A549 (cell line): ENCODE results near the gene TRIM27. TPM values are rescaled to one million over a fixed set of nuclear protein-coding genes. Genes with fewer than 3 reads are reported as not detected.

Experiments used
- ATAC-seq, 2 experiments: fragments of 200-7000 bp in 1 of 2; fragments of >200 bp in 1 of 2; cut with Nextera tagmentation in 1 of 2; cut with Tn5 transposase in 1 of 2; 3 replicates each; pipeline versions ENCODE4 v1.8.0 to v1.9.1; 2018 to 2020; ENCODE audit warnings: mild to moderate bottlenecking in 1 of 2, moderate library complexity in 1 of 2
- CTCF ChIA-PET: fragments of 300-600 bp; sonication (Branson Sonifier 250); formaldehyde crosslinking; extraction: SDS; loops from one replicate; lab custom pipeline; 2021; ENCODE audit warnings: antibody characterized with exemption, inconsistent platforms; lab: Yijun Ruan, JAX
- POLR2A ChIA-PET: fragments of 350-600 bp; formaldehyde crosslinking; extraction: SDS; loops from one replicate; lab custom pipeline; 2021; ENCODE audit warnings: antibody characterized with exemption, inconsistent platforms; lab: Yijun Ruan, JAX
- DNase-seq, 2 experiments: peaks; one replicate each; pipeline versions ENCODE4 v3.0.0 to v3.0.0-alpha.2; 2011 to 2016; ENCODE audit warnings: low read depth in 1 of 2, low spot score in 1 of 2
- FAIRE-seq: peaks from 2 replicates; lab custom pipeline; 2011; peaks lifted over from hg19 to GRCh38; lab: Jason Lieb, UNC
- H3K27ac ChIP-seq, 2 experiments: fragments of >200 bp; sonication (Bioruptor Twin); formaldehyde crosslinking; 3 replicates each; pipeline ENCODE4 v1.5.1; 2016 to 2017
- H3K4me1 ChIP-seq: fragments of >200 bp; sonication (Bioruptor Twin); formaldehyde crosslinking; 3 replicates; pipeline ENCODE4 v1.6.1; 2016
- H3K4me2 ChIP-seq: fragments of >200 bp; sonication (Bioruptor Twin); formaldehyde crosslinking; 3 replicates; pipeline ENCODE4 v1.6.1; 2016
- H3K4me3 ChIP-seq: fragments of >200 bp; sonication (Bioruptor Twin); formaldehyde crosslinking; 3 replicates; pipeline ENCODE4 v1.5.1; 2016
- H3K9me3 ChIP-seq: fragments of >200 bp; sonication (Bioruptor Twin); formaldehyde crosslinking; 3 replicates; pipeline ENCODE4 v1.6.1; 2016
- BHLHE40 ChIP-seq: IDR thresholded peaks from 2 replicates; pipeline ENCODE4 v1.6.1; 2012; ENCODE audit warnings: low read depth, low read length, inconsistent platforms
- CEBPB ChIP-seq, 2 experiments: fragments of >200 bp in 1 of 2; sonication (Bioruptor Twin) in 1 of 2; formaldehyde crosslinking in 1 of 2; IDR thresholded peaks; 2 replicates each; pipeline ENCODE4 v1.6.1; 2012 to 2016
- EHMT2 ChIP-seq: fragments of 200-600 bp; sonication (generic); IDR thresholded peaks from 2 replicates; pipeline ENCODE4 v1.6.1; 2016; ENCODE audit warnings: antibody characterized with exemption, low read depth, mild to moderate bottlenecking, moderate library complexity
- ELK1 ChIP-seq: fragments of 150-350 bp; IDR thresholded peaks from 2 replicates; pipeline ENCODE4 v1.6.1; 2014; ENCODE audit warnings: low read depth, mild to moderate bottlenecking, low read length
- ESRRA ChIP-seq: fragments of 150-350 bp; IDR thresholded peaks from 2 replicates; pipeline ENCODE4 v1.6.1; 2014; ENCODE audit warnings: mild to moderate bottlenecking, low read length, borderline replicate concordance
- FOSB ChIP-seq: fragments of 250-450 bp; sonication (Bioruptor Pico); IDR thresholded peaks from 2 replicates; pipeline ENCODE4 v1.5.0; 2020; ENCODE audit warnings: mild to moderate bottlenecking, moderate library complexity
- FOXS1 ChIP-seq: fragments of 250-450 bp; sonication (Bioruptor Pico); IDR thresholded peaks from 2 replicates; pipeline ENCODE4 v1.5.0; 2020; ENCODE audit warnings: mild to moderate bottlenecking, moderate library complexity
- HDAC2 ChIP-seq: fragments of 200-600 bp; sonication (generic); IDR thresholded peaks from 2 replicates; pipeline ENCODE4 v1.6.1; 2016
- HMGXB4 ChIP-seq: fragments of 250-450 bp; sonication (Bioruptor Pico); IDR thresholded peaks from 2 replicates; pipeline ENCODE4 v1.5.0; 2021; ENCODE audit warnings: mild to moderate bottlenecking, moderate library complexity, borderline replicate concordance
- HOXA7 ChIP-seq: fragments of 250-450 bp; sonication (Bioruptor Pico); IDR thresholded peaks from 2 replicates; pipeline ENCODE4 v1.5.0; 2020; ENCODE audit warnings: mild to moderate bottlenecking, moderate library complexity
- JUNB ChIP-seq: fragments of >200 bp; sonication (Bioruptor Twin); formaldehyde crosslinking; IDR thresholded peaks from 2 replicates; pipeline ENCODE4 v1.6.1; 2016
- KDM1A ChIP-seq: fragments of 200-600 bp; sonication (generic); IDR thresholded peaks from 2 replicates; pipeline ENCODE4 v1.6.1; 2016; ENCODE audit warnings: low read depth, mild to moderate bottlenecking
- MAFK ChIP-seq: fragments of 450-650 bp; IDR thresholded peaks from 2 replicates; pipeline ENCODE4 v1.6.1; 2014; ENCODE audit not compliant: partially characterized antibody
- MAX ChIP-seq: IDR thresholded peaks from 2 replicates; pipeline ENCODE4 v1.6.1; 2012
- NFE2L2 ChIP-seq: fragments of 150-350 bp; conservative IDR thresholded peaks from 2 replicates; pipeline ENCODE4 v1.6.1; 2014; ENCODE audit warnings: low read length
- NR3C1 ChIP-seq: fragments of >200 bp; sonication (Bioruptor Twin); formaldehyde crosslinking; IDR thresholded peaks from 3 replicates; pipeline ENCODE4 v1.6.1; 2017
- RARB ChIP-seq: fragments of 250-450 bp; sonication (Bioruptor Pico); IDR thresholded peaks from 2 replicates; pipeline ENCODE4 v1.8.0; 2021; ENCODE audit warnings: mild to moderate bottlenecking, moderate library complexity
- REST ChIP-seq: fragments of 200-600 bp; sonication (generic); IDR thresholded peaks from 2 replicates; pipeline ENCODE4 v1.6.1; 2016; ENCODE audit warnings: antibody characterized with exemption, mild to moderate bottlenecking, moderate library complexity
- RFX5 ChIP-seq: fragments of 450-650 bp; IDR thresholded peaks from 2 replicates; pipeline ENCODE4 v1.7.1; 2014; ENCODE audit warnings: antibody characterized with exemption, mild to moderate bottlenecking, moderate library complexity
- ZC3H11A ChIP-seq: fragments of 450-650 bp; IDR thresholded peaks from 2 replicates; pipeline ENCODE4 v1.6.1; 2014; ENCODE audit warnings: antibody characterized with exemption, mild to moderate bottlenecking
- ZFP36 ChIP-seq: fragments of 450-650 bp; IDR thresholded peaks from 2 replicates; pipeline ENCODE4 v1.6.1; 2014; ENCODE audit warnings: borderline replicate concordance; ENCODE audit not compliant: partially characterized antibody
- WGBS: methylation state at CpG from one replicate; pipeline ENCODE4 v1.1.6; 2017; ENCODE audit errors: missing lambda C conversion rate; 5-methylcytosine and 5-hydroxymethylcytosine counted together
- polyA plus RNA-seq, 4 experiments: library from polyadenylated mRNA; depleted of rRNA in 3 of 4; stranded (reverse); fragments of >200 nt; fragmentation: RNase III in 1 of 4; extraction: RNeasy Plus Mini Kit Qiagen cat#74134 plus additional on column Dnase treatment in 1 of 4; gene quantifications; 2 replicates in 3 of 4; 3 replicates in 1 of 4; pipeline ENCODE4 v1.2.3, GENCODE V29; 2011 to 2017
- TF ChIP-seq, protein P1 (sequence below): fragments of 450-650 bp; IDR thresholded peaks from 2 replicates; pipeline ENCODE4 v1.6.1; 2014; ENCODE audit warnings: antibody characterized with exemption

The TRIM27 gene
- polyA plus RNA-seq, 2 of the 4 experiments (the other 2 are of a cell fraction), result 27.8 to 50.1 TPM

- no peak for TF ChIP-seq REST
- TF ChIP-seq ZC3H11A, result no peak
- TF ChIP-seq HMGXB4 (CRISPR knock-in tag), result no peak
- TF ChIP-seq NR3C1, result no peak
- TF ChIP-seq MAX, result peak; percentile 57
- no peak for TF ChIP-seq HDAC2
- no peak for TF ChIP-seq RARB
- no peak for TF ChIP-seq KDM1A
- no peak for TF ChIP-seq FOXS1 (CRISPR knock-in tag)
- TF ChIP-seq ZFP36, result no peak
- no peak for TF ChIP-seq BHLHE40
- TF ChIP-seq ESRRA, result 0 out of 2 replicates have a peak, but pooled peaks have one; percentile 21
- TF ChIP-seq MAFK, result no peak
- no peak for TF ChIP-seq NFE2L2
Observed at GRCh38 chr6:28940858-28941683, 17.3 kb upstream of the TRIM27 start (continued).

DNA sequence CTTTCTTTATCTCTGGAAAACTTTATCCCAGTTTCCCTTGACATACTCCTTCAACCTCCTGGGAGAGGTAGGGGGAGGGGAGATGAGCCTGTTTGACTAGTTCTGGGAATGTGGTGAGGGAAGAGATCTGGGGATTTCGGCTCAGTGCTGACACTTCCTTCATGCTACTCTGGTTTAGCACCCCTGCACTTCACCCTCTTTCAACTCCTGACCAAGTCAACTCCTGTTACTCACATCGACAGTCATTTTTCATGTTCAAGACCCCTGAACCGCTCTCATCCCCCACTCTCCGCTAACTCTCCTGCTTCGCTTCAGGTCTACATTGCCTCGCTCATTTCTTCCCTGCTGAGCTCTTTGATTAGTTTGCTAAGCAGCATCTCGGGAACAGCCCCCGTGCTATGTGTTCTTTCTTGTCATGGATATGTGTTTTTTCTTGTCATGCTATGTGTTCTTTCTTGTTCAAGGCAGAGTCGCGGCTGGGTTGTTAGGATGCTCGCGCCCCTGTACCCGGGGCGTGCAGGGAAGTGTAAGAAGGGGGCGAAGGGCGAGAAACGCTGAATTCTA, 16.6 kb upstream of the TRIM27 start:
- POLR2A ChIA-PET, result interaction anchor here (1.0 to 2.4 kb wide), 5 partner anchors 16 to 103 kb away, joined by 4 to 13 read pairs (median 7); partner anchors contain the start of gene TRIM27
- 1% methylated on average over 17 of the region's 17 CpGs for WGBS

More for the DNA sequence above, 16.6 kb upstream of the TRIM27 start:
- H3K4me3 ChIP-seq, result peak overlapping the region; percentile 55
- peaks cover 9% of the 10 kb centered on the region; the same call in 1 of the 3 replicates for H3K4me1 ChIP-seq
- no peak for FAIRE-seq
- CTCF ChIA-PET, result interaction anchor here (0.8 to 2.7 kb wide), 3 partner anchors 17 to 103 kb away, joined by 3 to 14 read pairs (median 7); partner anchors contain the start of gene TRIM27
- ATAC-seq, result peak; percentile 49
- H3K9me3 ChIP-seq, result no peaks in the 10 kb centered on the region
- no peak for TF ChIP-seq RFX5
- no peak for TF ChIP-seq REST
- TF ChIP-seq, protein P1, sequence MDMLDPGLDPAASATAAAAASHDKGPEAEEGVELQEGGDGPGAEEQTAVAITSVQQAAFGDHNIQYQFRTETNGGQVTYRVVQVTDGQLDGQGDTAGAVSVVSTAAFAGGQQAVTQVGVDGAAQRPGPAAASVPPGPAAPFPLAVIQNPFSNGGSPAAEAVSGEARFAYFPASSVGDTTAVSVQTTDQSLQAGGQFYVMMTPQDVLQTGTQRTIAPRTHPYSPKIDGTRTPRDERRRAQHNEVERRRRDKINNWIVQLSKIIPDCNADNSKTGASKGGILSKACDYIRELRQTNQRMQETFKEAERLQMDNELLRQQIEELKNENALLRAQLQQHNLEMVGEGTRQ, result no peak
- no peak for TF ChIP-seq ELK1
- no peak for TF ChIP-seq EHMT2
- no peak for TF ChIP-seq FOSB (CRISPR knock-in tag)
- no peak for TF ChIP-seq CEBPB (IDR thresholded peaks at IDR 0.05)
- TF ChIP-seq HOXA7, result no peak
- no peak for TF ChIP-seq JUNB
- H3K4me2 ChIP-seq, result peak overlapping the region; percentile 75
- DNase-seq, result peak in 1 of 2 experiments; percentile 65
- peak overlapping the region; percentile 81 to 83 for H3K27ac ChIP-seq
